Effector CD8-positive, alpha-beta T cell (primary cell): ENCODE measurements around the gene COL6A5.

Source experiments
- DNase-seq: peaks from one replicate; lab custom pipeline; 2025; lab: John Stamatoyannopoulos, UW

Gene COL6A5

GRCh38 chr3:130516645-130517512 lies 171.4 kb downstream of the COL6A5 start, which contains the start of gene COL6A6:
Gene COL6A6, plus strand, starts transcription at chr3:130517177. Its CDS starts 43,188 bp downstream, at chr3:130560365.
- DNase-seq: no peak

- DNase-seq: no peak
Observed at GRCh38 chr3:130517602-130518001, 172.1 kb downstream of the COL6A5 start.

- no peak for DNase-seq
Observed at GRCh38 chr3:130519754-130520153, 174.3 kb downstream of the COL6A5 start.

- no peak for DNase-seq
Observed at GRCh38 chr3:130522399-130522798, 176.9 kb downstream of the COL6A5 start.

- DNase-seq: no peak
Observed at GRCh38 chr3:130527426-130527825, 182.0 kb downstream of the COL6A5 start.

GRCh38 chr3:130528120-130528519 lies 182.6 kb downstream of the COL6A5 start:
- no peak for DNase-seq

- DNase-seq: no peak
Observed at GRCh38 chr3:130529486-130530215, 184.2 kb downstream of the COL6A5 start.

GRCh38 chr3:130533247-130533646 lies 187.8 kb downstream of the COL6A5 start:
- DNase-seq: no peak
